ENCODE results near the gene CLCNKB.

DNA sequence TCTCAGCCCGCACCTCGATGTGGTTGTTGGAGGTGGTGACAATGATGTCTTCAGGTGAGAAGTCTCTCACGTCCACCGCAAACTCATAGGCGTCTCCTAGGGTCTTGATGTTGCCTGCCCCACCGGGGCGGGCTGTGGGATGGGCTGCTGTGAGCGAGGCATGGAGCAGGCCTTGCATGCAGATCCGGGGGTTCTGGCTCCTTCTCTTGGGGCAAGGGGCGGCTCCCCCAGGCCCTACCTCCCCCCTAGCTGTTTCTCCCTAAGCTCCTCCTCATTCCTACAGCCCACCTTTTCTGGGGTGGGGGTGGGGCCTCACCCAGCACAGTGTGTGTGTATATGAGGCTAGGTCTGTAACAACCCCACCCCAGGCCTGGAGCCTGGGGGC lies 26.5 kb upstream of the CLCNKB start:
- TF ChIP-seq EZH2 (IDR thresholded peaks at IDR 0.05) (no peak), POLR2AphosphoS5 (IDR thresholded peaks at IDR 0.05; ENCODE audit: borderline replicate concordance, low read depth, low read length) (no peak)

All from SK-N-MC (cell line).